NCI-H2227 (cell line): ENCODE measurements around the gene OPRL1.
"Not testable (repeated sequence)": the region's sequence is repeated elsewhere in the genome, so short reads cannot be mapped to it uniquely, and the experiment has no call there.

ENCODE experiments used
- DNase-seq: peaks from one replicate; lab custom pipeline; 2025; ENCODE audit not compliant: unreplicated experiment; lab: John Stamatoyannopoulos, UW

The OPRL1 gene

DNA sequence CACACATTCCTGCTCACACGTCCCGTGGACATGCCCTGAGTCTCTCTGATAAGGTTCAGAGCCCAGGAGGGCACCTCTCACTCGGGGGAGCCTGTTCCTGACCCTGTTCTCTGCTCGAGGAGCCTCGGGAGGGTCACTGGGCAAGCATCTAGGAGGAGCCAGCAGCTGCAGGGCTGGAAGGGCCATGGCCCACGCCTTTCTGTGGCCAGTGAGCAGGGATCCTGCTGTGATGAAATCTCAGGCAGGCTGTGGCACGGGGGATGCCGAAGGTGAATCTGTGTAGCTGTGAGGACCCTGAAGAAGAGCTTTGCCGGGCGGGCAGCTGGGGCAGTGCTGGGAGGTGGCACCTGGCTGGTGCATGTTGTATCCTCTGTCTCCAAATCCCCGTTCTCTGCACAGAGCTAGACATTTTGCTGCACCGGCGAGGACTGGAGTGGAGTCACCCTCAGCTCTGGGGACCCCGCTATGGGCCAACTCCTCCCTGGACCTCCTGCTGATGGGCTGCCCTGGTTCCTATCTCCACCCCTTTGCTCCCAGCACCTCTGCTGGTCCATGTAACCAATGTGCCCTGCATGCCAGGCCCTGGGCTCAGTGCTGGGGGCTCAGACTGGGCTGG, 34.6 kb downstream of the OPRL1 start:
- no peak for DNase-seq

DNA sequence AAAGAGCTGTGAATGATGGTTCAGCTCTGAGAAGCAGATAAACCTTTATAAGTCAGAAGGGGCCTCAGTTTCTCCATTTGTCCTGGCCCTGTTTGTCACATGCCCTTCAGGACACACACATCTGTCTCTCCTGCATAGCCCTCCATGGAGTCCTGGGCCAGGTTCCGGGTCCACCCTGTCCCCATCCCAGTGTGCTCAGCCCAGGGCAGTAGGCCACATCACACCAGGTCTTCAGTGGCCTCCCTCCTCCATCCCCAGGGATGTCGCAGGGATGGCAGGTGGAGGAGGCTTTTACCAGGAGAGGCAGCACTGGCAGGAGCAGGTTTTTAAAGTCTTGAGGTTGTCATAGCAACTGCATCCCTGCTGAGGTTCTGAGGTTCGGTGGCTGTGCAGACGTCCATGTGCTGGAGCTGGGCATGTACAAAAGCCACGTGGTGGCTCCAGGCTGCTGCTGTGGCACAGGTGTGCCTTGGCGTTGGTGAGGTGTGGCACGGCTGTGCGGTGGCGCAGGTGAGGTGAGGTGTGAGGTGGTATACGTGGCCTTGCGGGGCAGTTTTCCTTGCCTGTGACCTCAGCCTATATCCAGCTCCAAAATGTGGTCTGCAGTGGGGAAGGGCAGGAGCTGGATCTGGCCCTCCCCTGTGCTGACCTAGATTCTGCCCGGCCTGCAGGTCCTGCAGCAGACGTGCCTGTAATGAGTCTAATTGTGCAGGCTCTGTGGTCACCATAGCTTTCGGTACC, 35.5 kb downstream of the OPRL1 start:
- peak; percentile 59 for DNase-seq

DNA sequence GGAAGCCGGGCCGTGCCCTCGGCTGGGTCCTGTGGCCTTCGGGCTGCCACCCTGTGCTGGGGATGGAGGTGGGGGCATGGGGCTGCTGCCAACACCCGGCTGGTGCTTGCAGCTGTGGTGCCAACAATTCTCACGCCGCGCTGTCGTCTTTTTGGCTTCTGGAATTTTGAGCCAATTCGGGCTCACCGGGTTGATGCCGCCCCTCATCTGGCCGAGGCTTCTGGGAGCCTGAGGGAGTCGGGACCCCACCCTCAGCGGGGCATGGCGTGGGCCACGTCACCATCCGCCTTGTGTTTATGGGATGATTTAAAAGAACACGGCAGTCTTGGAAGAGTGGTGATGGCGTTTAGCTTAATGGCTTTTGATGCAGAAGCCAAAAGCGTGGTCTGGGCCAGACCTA, 36.1 kb downstream of the OPRL1 start:
- no peak for DNase-seq

DNA sequence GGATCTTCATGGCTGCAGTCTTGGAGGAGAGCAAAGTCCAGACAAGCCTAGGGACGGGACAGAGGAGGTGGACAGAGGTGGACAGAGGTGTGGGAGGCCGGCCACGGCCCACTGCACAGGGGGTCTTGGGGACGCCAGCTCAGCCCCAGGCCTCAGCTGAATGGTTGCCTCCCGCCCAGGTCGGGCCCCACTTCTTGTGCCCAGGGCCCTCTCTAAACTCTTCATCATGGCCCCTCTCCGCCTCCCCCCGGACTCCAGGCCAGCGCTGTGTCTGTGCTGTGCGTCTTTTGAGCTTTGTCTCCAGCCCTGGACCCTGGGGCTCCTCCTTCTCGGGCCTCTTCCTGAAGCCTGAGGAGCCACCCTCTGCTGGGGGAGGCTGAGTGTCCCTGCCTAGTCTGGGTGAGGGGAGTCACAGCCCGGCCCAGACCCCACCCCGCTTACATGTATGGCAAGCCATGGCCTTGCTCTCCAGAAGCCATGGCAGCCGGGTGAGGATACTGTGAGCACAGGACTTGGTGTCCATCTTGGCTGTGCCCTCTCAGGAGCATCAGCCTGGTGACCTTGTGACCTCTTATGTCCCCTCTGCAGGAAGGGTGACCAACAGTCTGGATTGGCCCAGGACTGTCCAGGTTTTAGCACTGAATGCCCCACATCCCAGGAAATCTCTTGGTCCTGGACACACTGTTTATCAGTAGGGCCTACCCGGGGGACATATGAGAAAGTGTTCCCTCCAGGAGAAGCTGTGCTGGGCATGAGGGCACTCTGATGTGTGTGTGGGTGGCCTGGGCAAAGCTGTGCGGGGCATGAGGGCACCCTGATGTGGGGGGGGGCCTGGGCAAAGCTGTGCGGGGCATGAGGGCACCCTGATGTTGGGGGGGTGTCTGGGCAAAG, 36.9 kb downstream of the OPRL1 start:
- no peak for DNase-seq

DNA sequence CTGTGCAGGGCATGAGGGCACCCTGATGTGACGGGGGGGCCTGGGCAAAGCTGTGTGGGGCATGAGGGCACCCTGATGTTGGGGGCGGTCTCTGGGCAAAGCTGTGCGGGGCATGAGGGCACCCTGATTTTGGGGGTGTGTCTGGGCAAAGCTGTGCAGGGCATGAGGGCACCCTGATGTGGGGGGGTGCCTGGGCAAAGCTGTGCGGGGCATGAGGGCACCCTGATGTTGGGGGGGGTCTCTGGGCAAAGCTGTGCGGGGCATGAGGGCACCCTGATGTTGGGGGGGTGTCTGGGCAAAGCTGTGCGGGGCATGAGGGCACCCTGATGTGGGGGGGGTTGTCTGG, 37.5 kb downstream of the OPRL1 start:
- DNase-seq, result not testable (repeated sequence)

DNA sequence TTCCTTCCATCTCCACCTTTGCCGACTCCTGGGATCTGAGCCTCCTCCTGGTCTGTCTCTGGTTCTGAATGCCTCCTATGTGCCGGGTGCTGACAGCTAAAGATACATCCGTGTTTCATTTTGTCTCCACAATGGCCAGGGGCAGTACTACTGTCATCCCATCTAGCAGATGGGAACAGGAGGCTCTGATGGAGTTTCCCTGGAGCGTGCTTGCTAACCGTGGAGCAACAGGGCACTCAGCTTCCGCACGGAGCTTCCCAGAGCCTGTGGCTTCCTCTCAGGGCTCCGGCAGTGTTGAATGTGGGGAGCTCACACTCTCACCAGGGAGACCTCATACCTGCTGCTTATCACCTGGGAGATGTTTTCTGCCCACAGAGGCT, 39.4 kb downstream of the OPRL1 start:
- no peak for DNase-seq

DNA sequence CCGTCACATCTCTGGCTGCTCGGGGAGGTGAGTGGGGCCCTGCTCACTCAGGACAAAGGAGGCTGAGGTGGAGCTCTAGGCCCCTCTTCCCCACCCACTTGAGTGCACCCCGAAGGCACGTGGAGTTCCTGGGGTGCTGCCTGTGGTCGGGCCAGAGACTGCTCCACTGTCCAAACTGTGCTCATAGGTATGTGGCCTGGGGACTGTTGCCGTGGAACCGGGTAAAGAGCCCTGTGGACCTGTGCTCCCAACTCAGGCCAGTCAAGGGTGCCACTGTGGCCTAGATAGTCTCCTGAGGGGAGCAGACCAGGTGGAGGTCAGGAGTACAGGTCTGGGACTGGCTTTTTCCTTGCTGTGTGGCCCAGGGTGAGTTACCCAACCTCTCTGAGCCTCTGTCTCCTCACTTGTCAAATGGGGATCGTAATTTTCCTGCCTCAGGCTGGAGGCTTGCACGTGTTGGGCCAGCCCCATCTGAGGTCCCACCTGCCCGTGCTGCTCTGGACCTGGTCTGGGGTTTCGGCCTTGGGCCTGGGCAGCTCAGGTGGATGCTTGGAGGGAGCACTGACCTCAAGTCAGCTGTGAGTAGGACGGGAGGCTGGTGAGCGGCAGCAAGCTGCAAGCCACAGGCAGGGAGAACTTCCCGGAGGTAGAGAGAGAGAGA, 39.9 kb downstream of the OPRL1 start:
- no peak for DNase-seq

DNA sequence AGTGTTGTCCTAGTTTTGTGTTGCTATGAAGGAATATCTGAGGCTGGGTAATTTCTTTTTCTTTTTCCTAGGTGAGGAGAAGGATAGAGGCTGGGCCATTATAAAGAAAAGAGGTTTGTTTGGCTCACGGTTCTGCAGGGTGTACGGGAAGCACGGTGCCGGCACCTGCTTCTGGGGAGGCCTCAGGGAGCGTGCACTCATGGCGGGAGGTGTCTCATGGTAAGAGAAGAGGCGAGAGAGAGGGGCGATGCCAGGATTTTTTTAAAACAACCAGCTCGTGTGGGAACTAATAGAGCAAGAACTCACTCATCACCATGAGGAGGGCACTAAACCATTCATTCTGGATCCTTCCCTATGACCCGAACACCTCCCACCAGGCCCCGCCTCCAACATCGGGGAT, 41.7 kb downstream of the OPRL1 start:
- no peak for DNase-seq

DNA sequence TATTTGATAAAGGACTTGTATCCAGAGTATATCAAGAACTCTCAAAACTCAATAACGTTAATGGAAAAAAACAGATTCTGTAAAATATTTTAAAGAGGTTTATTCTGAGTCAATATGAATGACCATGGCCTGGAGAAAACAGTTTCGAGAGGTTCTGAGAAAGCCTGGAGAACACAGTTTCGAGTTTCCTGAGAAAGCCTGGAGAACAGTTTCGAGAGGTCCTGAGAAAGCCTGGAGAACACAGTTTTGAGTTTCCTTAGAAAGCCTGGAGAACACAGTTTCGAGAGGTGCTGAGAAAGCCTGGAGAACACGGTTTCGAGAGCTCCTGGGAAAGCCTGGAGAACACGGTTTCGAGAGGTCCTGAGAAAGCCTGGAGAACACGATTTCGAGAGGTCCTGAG, 43.0 kb downstream of the OPRL1 start:
- not testable (repeated sequence) for DNase-seq

DNA sequence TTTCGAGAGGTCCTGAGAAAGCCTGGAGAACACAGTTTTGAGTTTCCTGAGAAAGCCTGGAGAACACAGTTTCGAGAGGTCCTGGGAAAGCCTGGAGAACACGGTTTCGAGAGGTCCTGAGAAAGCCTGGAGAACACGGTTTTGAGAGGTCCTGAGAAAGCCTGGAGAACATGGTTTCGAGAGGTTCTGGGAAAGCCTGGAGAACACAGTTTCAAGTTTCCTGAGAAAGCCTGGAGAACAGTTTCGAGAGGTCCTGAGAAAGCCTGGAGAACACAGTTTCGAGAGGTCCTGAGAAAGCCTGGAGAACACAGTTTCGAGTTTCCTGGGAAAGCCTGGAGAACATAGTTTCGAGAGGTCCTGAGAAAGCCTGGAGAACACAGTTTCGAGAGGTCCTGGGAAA, 43.6 kb downstream of the OPRL1 start:
- not testable (repeated sequence) for DNase-seq

DNA sequence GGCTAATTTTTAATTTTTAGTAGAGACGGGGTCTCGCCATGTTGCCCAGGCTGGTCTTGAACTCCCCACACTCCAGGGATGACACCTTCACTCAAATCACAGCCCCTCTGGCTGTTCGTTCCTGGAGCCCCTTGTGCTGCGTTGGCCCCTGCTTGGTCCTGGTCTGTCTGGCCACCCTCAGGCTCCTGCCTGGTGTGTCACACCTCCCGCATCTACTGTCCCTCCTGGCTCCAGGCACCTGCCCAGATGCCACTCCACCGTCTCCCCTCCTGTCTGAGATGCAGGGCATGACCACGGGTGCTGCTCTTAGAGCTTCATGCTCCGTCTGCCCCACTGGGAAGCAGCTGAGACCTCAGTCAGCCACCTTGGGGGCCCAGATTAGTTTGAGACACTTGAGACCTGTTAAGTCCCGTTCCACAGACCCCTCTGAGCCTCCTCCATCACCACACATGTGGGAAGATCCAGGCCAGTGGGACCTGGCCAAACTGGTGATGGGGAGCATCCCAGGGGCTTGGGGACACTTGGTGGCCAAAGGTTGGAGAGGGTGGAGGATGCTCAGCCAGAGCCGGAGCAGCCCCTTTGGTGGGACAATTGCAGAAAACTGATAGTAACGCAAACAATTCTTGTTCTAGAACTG, 49.4 kb downstream of the OPRL1 start:
- DNase-seq, result no peak

DNA sequence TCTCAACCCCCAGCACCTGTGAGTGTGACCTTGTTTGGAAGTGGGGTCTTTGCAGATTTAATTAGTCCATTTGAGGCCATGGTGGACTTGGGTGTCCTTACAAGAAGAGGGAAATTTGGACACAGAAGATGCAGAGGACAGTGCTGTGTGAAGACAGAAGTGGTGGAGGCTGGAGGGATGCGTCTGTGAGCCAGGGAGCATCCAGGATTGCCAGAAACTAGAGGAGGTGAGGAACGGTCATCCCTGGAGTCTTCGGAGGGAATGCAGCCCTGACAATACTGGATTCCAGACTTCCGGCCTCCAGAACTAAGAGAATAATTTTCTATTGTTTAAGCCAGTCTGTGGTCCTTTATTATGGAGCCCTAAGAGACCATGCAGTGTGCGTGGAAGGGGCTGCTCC, 50.4 kb downstream of the OPRL1 start:
- DNase-seq, result no peak

DNA sequence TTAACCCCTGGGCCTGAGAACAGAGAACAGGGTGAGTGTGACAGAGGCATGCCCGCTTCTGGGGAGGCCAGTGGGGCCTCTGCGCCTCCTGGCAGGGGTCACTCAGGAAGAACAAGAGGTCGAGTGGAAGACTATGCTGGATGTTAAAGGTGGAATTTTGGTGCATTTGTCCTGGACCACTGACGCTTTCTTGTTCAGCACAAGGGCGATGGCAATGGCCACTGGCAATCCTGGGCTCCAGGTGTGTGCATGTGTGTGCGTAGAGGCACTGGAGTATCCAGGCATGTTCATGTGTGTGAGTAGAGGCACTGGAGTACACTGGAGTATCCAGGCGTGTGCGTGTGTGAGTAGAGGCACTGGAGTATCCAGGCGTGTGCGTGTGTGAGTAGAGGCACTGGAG, 51.0 kb downstream of the OPRL1 start:
- no peak for DNase-seq

DNA sequence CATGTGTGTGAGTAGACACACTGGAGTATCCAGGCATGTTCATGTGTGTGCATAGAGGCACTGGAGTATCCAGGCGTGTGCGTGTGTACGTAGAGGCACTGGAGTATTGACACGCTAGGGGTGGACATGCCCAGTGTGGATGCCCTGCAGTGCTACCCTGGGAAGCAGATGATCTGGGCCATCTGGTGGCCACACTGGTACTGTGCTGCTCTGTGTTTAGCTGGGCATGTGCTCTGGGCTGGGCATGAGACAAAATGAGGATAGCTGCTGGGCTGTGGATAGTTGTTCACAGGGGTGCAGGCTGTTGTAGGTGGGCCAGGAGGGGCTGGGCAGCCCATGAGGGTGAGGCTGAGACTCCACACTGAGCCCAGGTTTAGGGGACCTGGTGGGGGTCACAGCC, 51.5 kb downstream of the OPRL1 start:
- DNase-seq, result no peak

DNA sequence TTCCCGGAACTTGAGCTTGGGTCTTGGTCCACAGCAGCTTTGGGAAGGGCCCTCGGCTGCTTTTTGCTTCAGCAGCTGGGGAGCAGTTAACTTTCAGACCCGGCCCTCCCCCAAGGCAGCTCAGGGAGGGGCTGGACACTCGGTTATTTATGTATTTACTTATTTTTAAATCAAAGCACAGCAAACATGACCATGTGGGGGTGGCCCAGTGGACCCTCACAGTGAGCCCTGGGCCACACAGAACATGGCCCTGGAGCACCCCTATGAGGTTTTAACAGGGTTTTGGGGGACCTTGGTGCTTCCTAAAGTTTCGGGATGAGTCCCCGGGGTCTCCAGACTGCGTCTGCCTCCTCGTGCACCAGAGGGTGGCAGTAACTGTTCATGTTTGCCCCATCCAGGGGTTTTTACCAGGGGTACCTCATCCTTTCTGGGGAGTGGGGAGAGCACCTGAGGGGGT, 54.1 kb downstream of the OPRL1 start:
- no peak for DNase-seq

DNA sequence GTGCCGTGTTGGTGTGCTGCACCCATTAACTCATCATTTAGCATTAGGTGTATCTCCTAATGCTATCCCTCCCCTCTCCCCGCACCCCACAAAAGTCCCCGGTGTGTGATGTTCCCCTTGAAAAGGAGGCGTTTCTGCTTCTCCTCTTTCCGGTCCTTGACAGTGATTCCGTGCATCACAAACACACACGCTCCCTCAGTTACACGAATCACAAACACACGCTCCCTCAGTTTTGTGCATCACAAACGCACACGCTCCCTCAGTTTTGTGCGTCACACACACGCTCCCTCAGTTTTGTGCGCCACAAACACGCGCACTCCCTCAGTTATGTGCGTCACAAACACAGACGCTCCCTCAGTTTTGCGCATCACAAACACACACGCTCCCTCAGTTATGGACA, 54.9 kb downstream of the OPRL1 start:
- DNase-seq, result not testable (repeated sequence)

DNA sequence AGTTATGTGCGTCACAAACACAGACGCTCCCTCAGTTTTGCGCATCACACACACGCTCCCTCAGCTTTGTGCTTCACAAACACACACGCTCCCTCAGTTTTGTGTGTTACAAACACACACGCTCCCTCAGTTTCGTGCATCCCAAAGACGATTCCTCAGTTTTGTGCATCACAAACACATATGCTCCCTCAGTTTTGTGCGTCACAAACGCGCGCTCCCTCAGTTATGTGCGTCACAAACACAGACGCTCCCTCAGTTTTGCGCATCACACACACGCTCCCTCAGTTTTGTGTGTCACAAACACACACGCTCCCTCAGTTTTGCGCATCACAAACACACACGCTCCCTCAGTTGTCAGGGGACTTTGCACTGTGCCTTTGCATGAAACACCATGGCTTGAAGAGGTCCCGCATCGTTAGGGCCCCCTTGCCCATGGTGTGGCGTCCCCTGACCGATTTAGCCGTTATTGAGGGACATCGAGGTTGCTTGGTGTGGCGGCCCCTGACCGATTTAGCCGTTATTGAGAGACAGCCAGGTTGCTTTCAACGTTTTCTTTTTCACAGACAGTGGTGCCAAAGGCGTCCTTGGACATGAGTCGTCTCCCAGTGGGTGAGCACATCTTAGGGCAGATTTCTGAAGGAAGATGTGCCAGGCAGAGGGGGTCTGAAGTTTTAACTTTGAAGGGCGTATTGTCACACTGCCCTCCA, 56.3 kb downstream of the OPRL1 start:
- DNase-seq, result no peak

DNA sequence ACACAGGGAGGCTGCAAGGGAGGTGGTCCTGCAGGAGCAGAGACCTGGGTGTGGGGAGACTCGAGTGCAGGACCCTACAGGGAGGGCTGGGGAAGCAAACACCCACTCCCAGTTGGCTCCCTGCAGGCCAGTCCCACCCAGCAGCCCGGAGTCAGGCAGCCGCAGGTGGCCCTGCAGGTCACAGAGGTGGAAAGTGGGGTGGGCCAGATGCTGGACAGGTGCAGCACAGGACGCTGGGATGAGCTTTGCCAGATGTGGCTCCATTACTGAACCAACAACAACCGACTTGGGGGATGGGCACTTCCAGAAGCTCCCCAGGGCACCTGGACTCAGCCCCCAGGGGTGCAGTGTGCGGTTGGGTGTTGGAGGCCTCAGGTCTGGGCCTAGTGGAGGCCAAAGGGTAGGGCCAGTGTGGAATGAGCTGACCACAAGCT, 57.7 kb downstream of the OPRL1 start:
- no peak for DNase-seq

DNA sequence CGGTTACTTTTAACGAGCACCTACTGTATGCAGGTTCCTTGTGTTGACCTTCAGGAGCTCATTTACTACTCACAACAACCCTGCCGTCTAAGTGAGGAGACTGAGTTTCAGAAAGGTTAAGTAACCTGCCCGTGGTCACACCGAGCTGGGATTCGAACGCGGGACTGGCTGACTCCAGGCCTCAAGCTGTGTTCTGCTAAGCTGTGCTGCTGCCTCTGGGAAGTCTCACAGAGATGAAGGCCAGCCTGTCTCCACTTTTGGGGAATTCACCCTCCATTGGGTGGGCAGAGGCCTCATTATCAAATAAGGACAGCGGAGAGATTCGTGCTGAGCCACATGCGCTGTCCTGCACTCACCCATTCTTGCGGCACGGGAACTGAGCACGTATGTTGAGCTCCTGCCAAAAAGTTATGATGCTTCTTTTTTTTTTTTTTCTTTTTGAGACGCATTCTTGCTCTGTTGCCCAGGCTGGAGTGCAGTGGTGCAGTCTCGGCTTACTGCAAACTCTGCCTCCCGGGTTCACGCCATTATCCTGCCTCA, 58.5 kb downstream of the OPRL1 start:
- DNase-seq, result no peak
